Measurements from ENCODE around the gene ITPR1. TPM values are rescaled to one million over a fixed set of nuclear protein-coding genes. Genes with fewer than 3 reads are reported as not detected.

ITPR1 gene
- polyA plus RNA-seq, 1 donor = 16.4 TPM

- no peak for DNase-seq (ENCODE audit: low read depth)
Observed at GRCh38 chr3:4532535-4533112, 39.5 kb downstream of the ITPR1 start.

- DNase-seq (ENCODE audit: low read depth) = no peak
Observed at GRCh38 chr3:4533489-4534443, 40.6 kb downstream of the ITPR1 start.

- DNase-seq (ENCODE audit: low read depth) = no peak
Observed at GRCh38 chr3:4534906-4535305, 41.8 kb downstream of the ITPR1 start.

- no peak for DNase-seq (ENCODE audit: low read depth)
Observed at GRCh38 chr3:4536260-4536659, 43.1 kb downstream of the ITPR1 start.

- DNase-seq (ENCODE audit: low read depth) = no peak
Observed at GRCh38 chr3:4540267-4540666, 47.1 kb downstream of the ITPR1 start.

- no peak for DNase-seq (ENCODE audit: low read depth)
Observed at GRCh38 chr3:4543110-4543509, 50.0 kb downstream of the ITPR1 start.

GRCh38 chr3:4546346-4547178, 53.4 kb downstream of the ITPR1 start:
- no peak for DNase-seq (ENCODE audit: low read depth)

GRCh38 chr3:4547799-4548198, 54.7 kb downstream of the ITPR1 start:
- no peak for DNase-seq (ENCODE audit: low read depth)

- DNase-seq (ENCODE audit: low read depth) = no peak
Observed at GRCh38 chr3:4548356-4548755, 55.2 kb downstream of the ITPR1 start.

- no peak for DNase-seq (ENCODE audit: low read depth)
Observed at GRCh38 chr3:4548780-4549179, 55.6 kb downstream of the ITPR1 start.

GRCh38 chr3:4549896-4550295, 56.7 kb downstream of the ITPR1 start:
- DNase-seq (ENCODE audit: low read depth) = no peak

GRCh38 chr3:4551051-4551711, 58.0 kb downstream of the ITPR1 start:
- DNase-seq (ENCODE audit: low read depth) = no peak

- DNase-seq (ENCODE audit: low read depth) = no peak
Observed at GRCh38 chr3:4551794-4552442, 58.8 kb downstream of the ITPR1 start.

- DNase-seq (ENCODE audit: low read depth) = no peak
Observed at GRCh38 chr3:4552811-4553210, 59.7 kb downstream of the ITPR1 start.

GRCh38 chr3:4561661-4562060, 68.5 kb downstream of the ITPR1 start:
- DNase-seq (ENCODE audit: low read depth) = no peak

- DNase-seq (ENCODE audit: low read depth) = no peak
Observed at GRCh38 chr3:4562595-4562994, 69.4 kb downstream of the ITPR1 start.

GRCh38 chr3:4564270-4564669, 71.1 kb downstream of the ITPR1 start:
- no peak for DNase-seq (ENCODE audit: low read depth)

GRCh38 chr3:4564928-4565586, 71.9 kb downstream of the ITPR1 start:
- DNase-seq (ENCODE audit: low read depth) = no peak

GRCh38 chr3:4565809-4566501, 72.8 kb downstream of the ITPR1 start:
- DNase-seq (ENCODE audit: low read depth) = no peak

- DNase-seq (ENCODE audit: low read depth) = no peak
Observed at GRCh38 chr3:4568841-4569240, 75.7 kb downstream of the ITPR1 start.
